GM06990 (cell line): ENCODE data around the gene BUD13.

Experiments used
- DNase-seq: peaks from one replicate; pipeline ENCODE4 v3.0.0-alpha.2; 2011; ENCODE audit not compliant: insufficient read length; ENCODE audit errors: extremely low read depth
- H3K27me3 ChIP-seq: replicated peaks from 2 replicates; pipeline ENCODE4 v1.6.0; 2011; ENCODE audit warnings: low read length; ENCODE audit not compliant: control insufficient read depth, insufficient read depth
- H3K36me3 ChIP-seq: 2 replicates; pipeline ENCODE4 v1.5.1; 2011; ENCODE audit warnings: low read length; ENCODE audit not compliant: control insufficient read depth, insufficient read depth
- H3K4me3 ChIP-seq: replicated peaks from 2 replicates; pipeline ENCODE4 v1.5.1; 2011; ENCODE audit warnings: low read depth, mild to moderate bottlenecking, control low read depth, low read length
- TF ChIP-seq, protein P1 (sequence below): IDR thresholded peaks from 2 replicates; pipeline ENCODE4 v1.5.1; 2011; ENCODE audit warnings: low read length, control low read depth, mild to moderate bottlenecking, inconsistent platforms; ENCODE audit not compliant: insufficient read depth, poor library complexity, severe bottlenecking

Gene BUD13

DNA sequence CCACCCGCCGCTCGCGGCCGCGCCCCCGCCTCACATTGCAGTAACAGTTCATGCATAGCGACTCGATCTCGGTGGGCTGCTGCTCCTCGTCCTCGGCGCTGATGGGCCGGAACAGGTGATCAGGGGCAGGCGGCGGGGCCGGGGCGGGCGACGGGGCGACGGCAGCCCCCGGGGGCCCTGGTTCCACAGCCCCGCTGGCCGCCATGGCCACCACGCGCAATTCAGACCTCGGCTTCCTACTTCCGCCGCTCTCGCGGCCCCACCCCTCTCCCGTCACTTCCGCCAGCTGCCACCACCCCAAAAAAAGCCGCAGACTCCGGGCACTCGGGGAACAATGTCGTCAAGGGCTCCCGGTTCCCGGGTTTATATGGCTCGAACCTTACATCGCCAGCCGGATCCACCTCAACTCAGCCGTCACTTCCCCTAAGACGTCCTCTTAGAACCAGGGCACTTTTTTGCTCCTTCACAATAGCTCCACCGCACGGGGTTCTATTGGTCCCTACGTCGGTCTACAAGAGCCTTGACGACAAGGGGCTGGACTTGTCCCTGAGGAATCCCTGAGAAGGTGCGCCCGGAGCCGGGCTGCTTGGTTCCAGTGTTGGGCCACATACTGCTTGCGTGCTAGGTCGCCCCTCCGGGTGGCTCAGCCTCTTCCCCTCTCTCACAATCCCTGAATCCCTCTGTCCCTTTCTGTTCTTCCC, 15.1 kb upstream of the BUD13 start, which contains the start of gene ZPR1:
ZPR1 (minus strand) TSS at position 238 of the 701 bp plus-strand sequence; CDS start at position 205, 33 bp downstream.
- peak; percentile 79 for DNase-seq

GRCh38 chr11:116787436-116787785, 14.6 kb upstream of the BUD13 start:
- no peak for DNase-seq
- Histone ChIP-seq H3K27me3 (no peaks in the 10 kb centered on the region), H3K4me3 (peak overlapping the region; percentile 78)

More for the DNA sequence above, 15.1 kb upstream of the BUD13 start, which contains the start of gene ZPR1:
- Histone ChIP-seq H3K36me3 (peaks cover 23% of the 10 kb centered on the region), H3K4me3 (peak within 1 kb of the TSS; percentile 78), H3K27me3 (no peaks in the 10 kb centered on the region)
- TF ChIP-seq, protein P1, sequence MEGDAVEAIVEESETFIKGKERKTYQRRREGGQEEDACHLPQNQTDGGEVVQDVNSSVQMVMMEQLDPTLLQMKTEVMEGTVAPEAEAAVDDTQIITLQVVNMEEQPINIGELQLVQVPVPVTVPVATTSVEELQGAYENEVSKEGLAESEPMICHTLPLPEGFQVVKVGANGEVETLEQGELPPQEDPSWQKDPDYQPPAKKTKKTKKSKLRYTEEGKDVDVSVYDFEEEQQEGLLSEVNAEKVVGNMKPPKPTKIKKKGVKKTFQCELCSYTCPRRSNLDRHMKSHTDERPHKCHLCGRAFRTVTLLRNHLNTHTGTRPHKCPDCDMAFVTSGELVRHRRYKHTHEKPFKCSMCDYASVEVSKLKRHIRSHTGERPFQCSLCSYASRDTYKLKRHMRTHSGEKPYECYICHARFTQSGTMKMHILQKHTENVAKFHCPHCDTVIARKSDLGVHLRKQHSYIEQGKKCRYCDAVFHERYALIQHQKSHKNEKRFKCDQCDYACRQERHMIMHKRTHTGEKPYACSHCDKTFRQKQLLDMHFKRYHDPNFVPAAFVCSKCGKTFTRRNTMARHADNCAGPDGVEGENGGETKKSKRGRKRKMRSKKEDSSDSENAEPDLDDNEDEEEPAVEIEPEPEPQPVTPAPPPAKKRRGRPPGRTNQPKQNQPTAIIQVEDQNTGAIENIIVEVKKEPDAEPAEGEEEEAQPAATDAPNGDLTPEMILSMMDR = no peak

GRCh38 chr11:116786966-116787365, 14.2 kb upstream of the BUD13 start:
- TF ChIP-seq, protein P1 = no peak
- no peak for DNase-seq
- Histone ChIP-seq H3K36me3 (peaks cover 25% of the 10 kb centered on the region), H3K4me3 (peak overlapping the region; percentile 78), H3K27me3 (no peaks in the 10 kb centered on the region)

More at GRCh38 chr11:116787436-116787785, 14.6 kb upstream of the BUD13 start:
- peaks cover 24% of the 10 kb centered on the region for H3K36me3 ChIP-seq
- TF ChIP-seq, protein P1 = no peak

- H3K27me3 ChIP-seq = no peaks in the 10 kb centered on the region
- DNase-seq = no peak
- TF ChIP-seq, protein P1 = no peak
- H3K36me3 ChIP-seq = peaks cover 26% of the 10 kb centered on the region
- H3K4me3 ChIP-seq = no peak overlapping the region
These were observed 13.5 kb upstream of the BUD13 start for GRCh38 chr11:116786326-116786725.

- H3K36me3 ChIP-seq = peaks cover 44% of the 10 kb centered on the region
- H3K4me3 ChIP-seq = no peak overlapping the region
- TF ChIP-seq, protein P1 = no peak
- no peaks in the 10 kb centered on the region for H3K27me3 ChIP-seq
- peak; percentile 26 for DNase-seq
These were observed 9.9 kb upstream of the BUD13 start for GRCh38 chr11:116782728-116783127.

DNA sequence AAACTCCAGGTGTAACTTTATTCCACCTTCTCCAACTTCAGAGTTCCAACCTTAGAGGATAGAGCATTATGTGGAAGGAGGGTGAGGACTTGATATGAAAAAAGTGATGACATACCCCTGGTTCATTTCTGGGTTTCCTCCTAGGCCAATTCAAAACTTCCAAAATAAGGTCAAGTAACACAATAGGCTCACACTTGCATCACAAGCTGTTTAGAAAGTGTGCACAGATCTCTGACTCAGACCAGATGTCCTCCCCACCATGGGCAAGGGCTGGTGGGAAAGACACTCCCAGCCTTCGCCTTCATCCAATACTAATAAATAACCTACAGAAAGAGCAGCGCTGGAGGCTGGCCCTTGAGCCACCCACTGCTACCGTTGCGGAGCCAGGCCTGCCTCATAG, 5.8 kb upstream of the BUD13 start:
- Histone ChIP-seq H3K4me3 (no peak overlapping the region), H3K27me3 (no peaks in the 10 kb centered on the region), H3K36me3 (peaks cover 30% of the 10 kb centered on the region)
- DNase-seq = no peak
- TF ChIP-seq, protein P1 = no peak
